Suprapubic skin (tissue), 4 donors: Measurements from ENCODE around the gene HBD.

Experiments
- EP300 ChIP-seq: sonication (generic); formaldehyde crosslinking; IDR thresholded peaks from one replicate; pipeline ENCODE4 v1.6.1; 2017; ENCODE audit warnings: antibody characterized with exemption
- POLR2AphosphoS5 ChIP-seq, 3 donors: sonication (generic); formaldehyde crosslinking; IDR thresholded peaks; one replicate each; pipeline ENCODE4 v1.6.1; 2017; ENCODE audit warnings: antibody characterized with exemption in 3 of 3
- TF ChIP-seq, protein P1 (sequence below), 2 donors: fragments of 200-600 bp in 1 of 2; fragments of 450-650 bp in 1 of 2; sonication (generic) in 1 of 2; IDR thresholded peaks; one replicate each; pipeline ENCODE4 v1.5.1; 2016 to 2019; ENCODE audit warnings: antibody characterized with exemption in 2 of 2, mild to moderate bottlenecking in 1 of 2, moderate library complexity in 1 of 2

GRCh38 chr11:5258543-5259262 is 24.4 kb upstream of the HBD start:
- TF ChIP-seq, protein P1, sequence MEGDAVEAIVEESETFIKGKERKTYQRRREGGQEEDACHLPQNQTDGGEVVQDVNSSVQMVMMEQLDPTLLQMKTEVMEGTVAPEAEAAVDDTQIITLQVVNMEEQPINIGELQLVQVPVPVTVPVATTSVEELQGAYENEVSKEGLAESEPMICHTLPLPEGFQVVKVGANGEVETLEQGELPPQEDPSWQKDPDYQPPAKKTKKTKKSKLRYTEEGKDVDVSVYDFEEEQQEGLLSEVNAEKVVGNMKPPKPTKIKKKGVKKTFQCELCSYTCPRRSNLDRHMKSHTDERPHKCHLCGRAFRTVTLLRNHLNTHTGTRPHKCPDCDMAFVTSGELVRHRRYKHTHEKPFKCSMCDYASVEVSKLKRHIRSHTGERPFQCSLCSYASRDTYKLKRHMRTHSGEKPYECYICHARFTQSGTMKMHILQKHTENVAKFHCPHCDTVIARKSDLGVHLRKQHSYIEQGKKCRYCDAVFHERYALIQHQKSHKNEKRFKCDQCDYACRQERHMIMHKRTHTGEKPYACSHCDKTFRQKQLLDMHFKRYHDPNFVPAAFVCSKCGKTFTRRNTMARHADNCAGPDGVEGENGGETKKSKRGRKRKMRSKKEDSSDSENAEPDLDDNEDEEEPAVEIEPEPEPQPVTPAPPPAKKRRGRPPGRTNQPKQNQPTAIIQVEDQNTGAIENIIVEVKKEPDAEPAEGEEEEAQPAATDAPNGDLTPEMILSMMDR (IDR thresholded peaks at IDR 0.05), result no peak
- TF ChIP-seq EP300, result no peak
- no peak for TF ChIP-seq POLR2AphosphoS5 (IDR thresholded peaks at IDR 0.05)
